ENCODE results near the gene CLEC18A.
"Not testable (repeated sequence)": the region's sequence is repeated elsewhere in the genome, so short reads cannot be mapped to it uniquely, and the experiment has no call there.

DNA sequence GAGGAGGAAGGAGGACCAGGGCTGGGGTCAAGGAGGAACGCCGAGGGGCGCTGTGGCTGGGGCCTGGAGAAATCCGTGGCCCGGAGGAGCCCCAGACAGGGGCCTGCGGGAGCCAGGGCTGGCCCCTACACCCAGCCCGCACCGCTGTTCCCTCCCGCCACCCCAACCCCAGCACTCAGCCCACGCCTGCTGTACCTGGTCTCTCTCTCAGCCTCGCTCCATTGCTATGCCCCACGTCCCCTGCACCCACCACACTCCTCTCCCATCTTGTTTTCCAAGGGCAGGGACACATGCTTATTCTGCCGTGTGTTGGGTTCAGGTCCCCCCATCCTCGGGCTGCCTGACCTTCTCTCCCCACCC lies 518 bp downstream of the CLEC18A start:
- TF ChIP-seq, protein P1, sequence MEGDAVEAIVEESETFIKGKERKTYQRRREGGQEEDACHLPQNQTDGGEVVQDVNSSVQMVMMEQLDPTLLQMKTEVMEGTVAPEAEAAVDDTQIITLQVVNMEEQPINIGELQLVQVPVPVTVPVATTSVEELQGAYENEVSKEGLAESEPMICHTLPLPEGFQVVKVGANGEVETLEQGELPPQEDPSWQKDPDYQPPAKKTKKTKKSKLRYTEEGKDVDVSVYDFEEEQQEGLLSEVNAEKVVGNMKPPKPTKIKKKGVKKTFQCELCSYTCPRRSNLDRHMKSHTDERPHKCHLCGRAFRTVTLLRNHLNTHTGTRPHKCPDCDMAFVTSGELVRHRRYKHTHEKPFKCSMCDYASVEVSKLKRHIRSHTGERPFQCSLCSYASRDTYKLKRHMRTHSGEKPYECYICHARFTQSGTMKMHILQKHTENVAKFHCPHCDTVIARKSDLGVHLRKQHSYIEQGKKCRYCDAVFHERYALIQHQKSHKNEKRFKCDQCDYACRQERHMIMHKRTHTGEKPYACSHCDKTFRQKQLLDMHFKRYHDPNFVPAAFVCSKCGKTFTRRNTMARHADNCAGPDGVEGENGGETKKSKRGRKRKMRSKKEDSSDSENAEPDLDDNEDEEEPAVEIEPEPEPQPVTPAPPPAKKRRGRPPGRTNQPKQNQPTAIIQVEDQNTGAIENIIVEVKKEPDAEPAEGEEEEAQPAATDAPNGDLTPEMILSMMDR (IDR thresholded peaks at IDR 0.05) = not testable (repeated sequence)
- not testable (repeated sequence) for TF ChIP-seq POLR2A (IDR thresholded peaks at IDR 0.05)

All from testis (tissue), 2 donors.